Measurements from ENCODE around the gene TELO2. TPM values are rescaled to one million over a fixed set of nuclear protein-coding genes. Genes with fewer than 3 reads are reported as not detected.

Gene TELO2
- total RNA-seq, 4 donors from 2014 or later: 17.0 to 29.3 (median 21.4) TPM

DNA sequence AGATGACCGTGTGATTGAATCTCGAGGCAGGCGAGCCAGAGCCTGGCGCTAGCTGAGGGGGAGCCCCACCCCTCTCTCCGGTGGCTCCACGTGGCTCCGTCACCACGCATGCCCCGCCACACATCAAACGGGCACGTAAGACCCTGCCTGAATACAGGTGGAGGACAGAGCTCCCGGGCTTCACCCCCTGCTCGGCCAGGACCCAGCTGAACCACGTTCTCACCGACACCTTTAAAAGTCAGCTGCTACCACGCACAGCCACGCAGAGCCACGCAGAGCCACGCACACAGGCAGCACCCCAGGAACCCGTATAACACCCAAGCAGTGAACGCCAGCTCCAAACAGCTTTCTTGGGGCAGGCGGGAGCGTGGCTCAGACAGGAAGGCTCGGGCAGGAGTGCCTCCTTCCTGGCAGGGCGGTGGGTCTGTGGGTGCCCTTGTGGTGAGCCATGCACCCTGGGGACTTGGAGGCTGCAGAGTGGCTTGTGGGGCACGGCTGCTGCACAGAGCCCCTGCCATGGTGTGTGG is 44.7 kb downstream of the TELO2 start:
- Histone ChIP-seq H3K9me3 (no peaks in the 10 kb centered on the region), H3K4me1 (peaks cover under 1 to 73% (median 24%) of the 10 kb centered on the region in 3 donors), H3K4me3 (peak overlapping the region in 1 of 4 donors; percentile 54), H3K36me3 (peaks cover 7 to 63% (median 10%) of the 10 kb centered on the region in 3 donors), H3K27me3 (no peaks in the 10 kb centered on the region), H3K27ac (peak overlapping the region in 2 of 4 donors; percentile 23 to 90)
- 72 to 77% methylated on average over 2 to 14 of the region's 26 CpGs for WGBS, 2 donors
- no peak for TF ChIP-seq POLR2A (IDR thresholded peaks at IDR 0.05)
- TF ChIP-seq, protein P1, sequence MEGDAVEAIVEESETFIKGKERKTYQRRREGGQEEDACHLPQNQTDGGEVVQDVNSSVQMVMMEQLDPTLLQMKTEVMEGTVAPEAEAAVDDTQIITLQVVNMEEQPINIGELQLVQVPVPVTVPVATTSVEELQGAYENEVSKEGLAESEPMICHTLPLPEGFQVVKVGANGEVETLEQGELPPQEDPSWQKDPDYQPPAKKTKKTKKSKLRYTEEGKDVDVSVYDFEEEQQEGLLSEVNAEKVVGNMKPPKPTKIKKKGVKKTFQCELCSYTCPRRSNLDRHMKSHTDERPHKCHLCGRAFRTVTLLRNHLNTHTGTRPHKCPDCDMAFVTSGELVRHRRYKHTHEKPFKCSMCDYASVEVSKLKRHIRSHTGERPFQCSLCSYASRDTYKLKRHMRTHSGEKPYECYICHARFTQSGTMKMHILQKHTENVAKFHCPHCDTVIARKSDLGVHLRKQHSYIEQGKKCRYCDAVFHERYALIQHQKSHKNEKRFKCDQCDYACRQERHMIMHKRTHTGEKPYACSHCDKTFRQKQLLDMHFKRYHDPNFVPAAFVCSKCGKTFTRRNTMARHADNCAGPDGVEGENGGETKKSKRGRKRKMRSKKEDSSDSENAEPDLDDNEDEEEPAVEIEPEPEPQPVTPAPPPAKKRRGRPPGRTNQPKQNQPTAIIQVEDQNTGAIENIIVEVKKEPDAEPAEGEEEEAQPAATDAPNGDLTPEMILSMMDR (IDR thresholded peaks at IDR 0.05): no peak
- no peak for DNase-seq
- intact Hi-C loops (cut with DNase I): no loop called here

DNA sequence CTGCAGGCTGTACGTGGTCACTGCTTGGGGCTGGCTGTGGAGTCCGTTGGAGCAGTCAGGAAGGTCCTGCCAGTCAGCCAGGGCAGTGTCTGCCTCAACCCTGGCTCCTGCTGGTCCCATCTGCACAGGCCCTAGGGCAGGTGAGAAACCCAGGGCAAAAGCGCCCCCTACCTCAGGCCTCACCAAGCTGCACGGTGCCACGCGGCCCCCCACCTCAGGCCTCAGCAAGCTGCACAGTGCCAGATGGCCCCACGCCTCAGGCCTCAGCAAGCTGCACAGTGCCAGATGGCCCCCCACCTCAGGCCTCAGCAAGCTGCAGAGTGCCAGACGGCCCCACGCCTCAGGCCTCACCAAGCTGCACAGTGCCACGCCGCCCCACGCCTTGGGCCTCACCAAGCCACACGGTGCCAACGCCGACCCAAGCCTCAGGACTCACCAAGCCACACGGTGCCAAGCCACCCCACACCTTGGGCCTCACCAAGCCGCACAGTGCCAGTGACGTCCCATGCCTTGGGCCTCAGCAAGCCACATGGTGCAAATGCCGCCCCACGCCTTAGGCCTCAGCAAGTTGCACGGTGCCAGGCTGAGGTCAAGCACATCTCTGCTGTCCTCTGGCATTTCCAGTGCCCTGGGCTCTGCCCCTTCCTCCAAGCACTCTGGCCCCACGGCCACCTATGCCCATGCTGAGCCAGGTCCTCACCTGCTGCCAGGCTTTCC is 45.8 kb downstream of the TELO2 start:
- H3K36me3 ChIP-seq: peaks cover 7 to 65% (median 10%) of the 10 kb centered on the region in 3 donors
- intact Hi-C loops (cut with DNase I): no loop called here
- no peak overlapping the region for H3K4me3 ChIP-seq
- TF ChIP-seq, protein P1 (IDR thresholded peaks at IDR 0.05): peak in 1 of 6 experiments; percentile 10
- TF ChIP-seq POLR2A (IDR thresholded peaks at IDR 0.05): no peak
- 82 to 93% methylated on average over 3 to 14 of the region's 22 CpGs for WGBS, 2 donors
- H3K9me3 ChIP-seq: no peaks in the 10 kb centered on the region
- peaks cover 6 to 79% (median 31%) of the 10 kb centered on the region in 3 donors for H3K4me1 ChIP-seq
- no peak overlapping the region for H3K27ac ChIP-seq
- H3K27me3 ChIP-seq: no peaks in the 10 kb centered on the region
- no peak for DNase-seq

DNA sequence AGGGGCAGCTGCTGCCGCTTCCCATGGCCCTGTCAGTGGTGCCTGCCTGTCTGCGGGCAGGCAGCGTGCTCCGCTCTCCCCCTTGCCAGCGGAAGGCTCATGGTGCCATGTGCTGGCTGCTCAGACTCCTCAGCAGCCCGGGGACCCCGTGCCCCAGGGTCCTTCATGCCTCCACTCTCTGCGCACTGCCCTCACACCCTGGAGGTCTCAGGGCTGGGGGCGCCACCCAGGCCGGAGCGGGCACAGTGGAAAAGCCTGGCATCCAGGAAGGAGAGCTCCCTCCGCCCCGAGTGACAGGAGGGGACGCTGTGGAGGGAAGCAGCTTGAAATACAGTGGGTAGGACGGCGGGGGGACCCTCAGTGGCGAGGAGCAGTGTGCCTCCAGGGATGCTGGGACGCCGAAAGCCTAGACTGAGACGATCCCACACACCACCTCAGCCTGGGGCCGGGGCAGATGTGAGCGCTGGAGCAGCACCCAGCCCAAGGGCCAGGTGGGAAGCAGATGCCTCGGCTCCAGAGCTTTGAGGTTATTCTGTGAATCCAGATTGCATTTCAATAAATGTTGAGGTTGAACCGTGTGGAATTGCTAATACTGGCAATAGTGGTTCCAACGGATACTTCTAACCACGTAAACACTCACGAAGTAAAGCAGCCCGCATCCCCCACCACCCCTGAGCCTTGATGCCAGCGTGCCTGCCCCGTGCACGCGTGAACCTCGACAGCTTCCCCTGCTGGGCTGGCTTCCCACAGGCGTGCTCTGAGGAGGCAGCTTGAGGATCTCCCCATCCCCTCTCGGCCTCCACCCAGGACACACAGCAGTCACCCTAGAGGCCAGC is 46.8 kb downstream of the TELO2 start:
- H3K27me3 ChIP-seq: no peaks in the 10 kb centered on the region
- no peak for TF ChIP-seq POLR2A (IDR thresholded peaks at IDR 0.05)
- TF ChIP-seq, protein P1 (IDR thresholded peaks at IDR 0.05): no peak
- DNase-seq: no peak
- H3K36me3 ChIP-seq: peaks cover 7 to 65% (median 10%) of the 10 kb centered on the region in 3 donors
- H3K4me1 ChIP-seq: peaks cover 6 to 89% (median 41%) of the 10 kb centered on the region in 3 donors
- WGBS, 2 donors: 83 to 85% methylated on average over 8 to 9 of the region's 35 CpGs
- H3K27ac ChIP-seq: no peak overlapping the region
- H3K9me3 ChIP-seq: no peaks in the 10 kb centered on the region
- intact Hi-C loops (cut with DNase I): no loop called here
- no peak overlapping the region for H3K4me3 ChIP-seq

DNA sequence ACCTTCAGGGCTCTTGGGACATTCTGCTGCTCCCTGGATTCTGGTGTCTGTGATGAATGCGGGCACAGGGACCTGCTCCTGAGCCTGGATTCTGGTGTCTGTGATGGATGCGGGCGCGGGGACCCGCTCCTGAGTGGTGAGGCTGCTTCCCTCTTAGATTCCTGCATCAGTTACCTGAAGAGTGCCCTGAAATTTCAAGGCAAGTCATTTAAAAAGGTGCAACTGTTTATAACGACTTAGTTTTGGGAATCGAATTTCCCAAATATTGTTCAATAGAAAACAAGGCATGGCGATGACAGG is 47.3 kb downstream of the TELO2 start:
- peaks cover 7 to 65% (median 10%) of the 10 kb centered on the region in 3 donors for H3K36me3 ChIP-seq
- DNase-seq: no peak
- 81 to 85% methylated on average over 3 of the region's 8 CpGs for WGBS, 2 donors
- no peak for TF ChIP-seq POLR2A (IDR thresholded peaks at IDR 0.05)
- TF ChIP-seq, protein P1 (IDR thresholded peaks at IDR 0.05): no peak
- no peaks in the 10 kb centered on the region for H3K9me3 ChIP-seq
- H3K4me1 ChIP-seq: peaks cover 7 to 94% (median 46%) of the 10 kb centered on the region in 3 donors
- H3K4me3 ChIP-seq: no peak overlapping the region
- intact Hi-C loops (cut with DNase I): no loop called here
- no peaks in the 10 kb centered on the region for H3K27me3 ChIP-seq
- no peak overlapping the region for H3K27ac ChIP-seq

Measured in esophagus squamous epithelium (tissue), 5 donors.